Testis (tissue), 3 donors: Measurements from ENCODE around the gene IGFBP2. TPM values are rescaled to one million over a fixed set of nuclear protein-coding genes. Genes with fewer than 3 reads are reported as not detected.

ENCODE experiments used
- DNase-seq: peaks from one replicate; pipeline ENCODE4 v3.0.0-alpha.2; 2019
- H3K27ac ChIP-seq, 2 donors: fragments of 200-600 bp; sonication (generic); one replicate each; pipeline ENCODE4 v1.5.1; 2019
- H3K27me3 ChIP-seq: fragments of 200-600 bp; sonication (generic); one replicate; pipeline ENCODE4 v1.5.1; 2019
- H3K36me3 ChIP-seq: fragments of 200-600 bp; sonication (generic); one replicate; pipeline ENCODE4 v1.5.1; 2017; ENCODE audit warnings: low read depth; ENCODE audit errors: missing control alignments
- H3K4me1 ChIP-seq: fragments of 200-600 bp; sonication (generic); one replicate; pipeline ENCODE4 v1.5.1; 2019
- H3K4me3 ChIP-seq, 2 donors: fragments of 200-600 bp; sonication (generic); one replicate each; pipeline ENCODE4 v1.5.1; 2017 to 2019
- H3K9me3 ChIP-seq: fragments of 200-600 bp; sonication (generic); one replicate; pipeline ENCODE4 v1.5.1; 2017
- CTCF ChIP-seq, 3 experiments: fragments of 450-650 bp in 2 of 3; fragments of 200-600 bp in 1 of 3; sonication (generic) in 1 of 3; IDR thresholded peaks; one replicate each; pipeline ENCODE4 v1.5.1; 2016 to 2019; ENCODE audit warnings: antibody characterized with exemption in 3 of 3, mild to moderate bottlenecking in 2 of 3, moderate library complexity in 1 of 3
- POLR2A ChIP-seq: fragments of 450-650 bp; IDR thresholded peaks from one replicate; pipeline ENCODE4 v1.6.1; 2017; ENCODE audit warnings: antibody characterized with exemption, mild to moderate bottlenecking, moderate library complexity
- WGBS, 2 donors: methylation state at CpG; one replicate each; pipeline ENCODE4 v1.1.5; 2018; 5-methylcytosine and 5-hydroxymethylcytosine counted together
- intact Hi-C: fragments of 100-400 bp; cut with DNase I; formaldehyde crosslinking; loops from one replicate; pipeline ENCODE4 v1.15.1; 2023; ENCODE audit warnings: low total_unique reads
- polyA plus RNA-seq: library from polyadenylated mRNA; stranded (reverse); fragments of 350-450 nt; fragmentation: Illumina TruSeq; extraction: RNeasy Lipid Tissue Mini Kit (QIAGEN cat#74804); gene quantifications from one replicate; pipeline ENCODE4 v1.2.3, GENCODE V29; 2014; ENCODE audit warnings: low read depth, low replicate concordance; ENCODE audit not compliant: insufficient read depth
- total RNA-seq, 2 donors: library from RNA; depleted of rRNA; stranded (reverse); fragments of >200 nt; gene quantifications; one replicate each; pipeline ENCODE4 v1.2.3, GENCODE V29; 2016

Gene IGFBP2
- total and polyA plus RNA-seq, 3 donors from 2014 or later = 100 to 180 (median 118) TPM

GRCh38 chr2:216633616-216634369 is 573 bp downstream of the IGFBP2 start:
- peak overlapping the region; percentile 48 to 62 for H3K4me3 ChIP-seq
- intact Hi-C loops = no loop called here
- TF ChIP-seq CTCF (IDR thresholded peaks at IDR 0.05) (no peak), POLR2A (no peak)
- DNase-seq = no peak
- no peaks in the 10 kb centered on the region for H3K27me3 ChIP-seq
- H3K27ac ChIP-seq = no peak overlapping the region
- H3K9me3 ChIP-seq = no peaks in the 10 kb centered on the region
- WGBS, 2 donors = 0 to 1% methylated on average over 28 to 39 of the region's 71 CpGs
- H3K4me1 ChIP-seq = peaks cover 8% of the 10 kb centered on the region
- H3K36me3 ChIP-seq = no peaks in the 10 kb centered on the region

GRCh38 chr2:216634370-216635148 is 1.3 kb downstream of the IGFBP2 start:
- Histone ChIP-seq H3K9me3 (no peaks in the 10 kb centered on the region), H3K4me1 (peaks cover 8% of the 10 kb centered on the region), H3K36me3 (no peaks in the 10 kb centered on the region), H3K4me3 (peak overlapping the region; percentile 48 to 62), H3K27ac (no peak overlapping the region), H3K27me3 (no peaks in the 10 kb centered on the region)
- intact Hi-C loops = no loop called here
- TF ChIP-seq POLR2A (no peak), CTCF (IDR thresholded peaks at IDR 0.05) (no peak)
- no peak for DNase-seq
- WGBS, 2 donors = 10% methylated on average over 23 of the region's 23 CpGs

GRCh38 chr2:216635171-216635570 is 2.0 kb downstream of the IGFBP2 start:
- DNase-seq = no peak
- H3K4me3 ChIP-seq = no peak overlapping the region
- no peaks in the 10 kb centered on the region for H3K9me3 ChIP-seq
- no peaks in the 10 kb centered on the region for H3K27me3 ChIP-seq
- intact Hi-C loops = no loop called here
- peak overlapping the region in 1 of 2 donors; percentile 23 for H3K27ac ChIP-seq
- no peaks in the 10 kb centered on the region for H3K36me3 ChIP-seq
- TF ChIP-seq CTCF (IDR thresholded peaks at IDR 0.05) (no peak), POLR2A (no peak)
- peaks cover 8% of the 10 kb centered on the region for H3K4me1 ChIP-seq
- 5 to 13% methylated on average over 7 of the region's 7 CpGs for WGBS, 2 donors

- Histone ChIP-seq H3K27me3 (no peaks in the 10 kb centered on the region), H3K4me1 (peaks cover 8% of the 10 kb centered on the region), H3K27ac (peak overlapping the region in 1 of 2 donors; percentile 23), H3K9me3 (no peaks in the 10 kb centered on the region), H3K4me3 (no peak overlapping the region), H3K36me3 (no peaks in the 10 kb centered on the region)
- 15 to 39% methylated on average over 18 of the region's 18 CpGs for WGBS, 2 donors
- intact Hi-C loops = no loop called here
- TF ChIP-seq CTCF (IDR thresholded peaks at IDR 0.05) (no peak), POLR2A (no peak)
- no peak for DNase-seq
Measured at GRCh38 chr2:216635701-216636550, 2.7 kb downstream of the IGFBP2 start.
